Inflammatory macrophage treated with lipopolysaccharide for 4 hours (primary cell): ENCODE measurements around the gene URI1.
"Not testable (repeated sequence)": the region's sequence is repeated elsewhere in the genome, so short reads cannot be mapped to it uniquely, and the experiment has no call there.

Experiments
- DNase-seq: peaks from one replicate; pipeline ENCODE4 v3.0.0-alpha.2; 2020

Gene URI1

GRCh38 chr19:30028992-30029343, 86.9 kb downstream of the URI1 start:
- DNase-seq = no peak

GRCh38 chr19:30029721-30030510, 87.9 kb downstream of the URI1 start:
- no peak for DNase-seq

- no peak for DNase-seq
These were observed 92.3 kb downstream of the URI1 start for GRCh38 chr19:30034321-30034720.

- no peak for DNase-seq
These were observed 94.4 kb downstream of the URI1 start for GRCh38 chr19:30036154-30037129.

- no peak for DNase-seq
These were observed 95.8 kb downstream of the URI1 start for GRCh38 chr19:30037835-30038234.

GRCh38 chr19:30041931-30042330, 99.9 kb downstream of the URI1 start:
- not testable (repeated sequence) for DNase-seq

GRCh38 chr19:30043008-30043407, 101.0 kb downstream of the URI1 start:
- DNase-seq = peak; percentile 17

- no peak for DNase-seq
These were observed 102.5 kb downstream of the URI1 start for GRCh38 chr19:30044273-30045248.

- no peak for DNase-seq
These were observed 104.5 kb downstream of the URI1 start for GRCh38 chr19:30046522-30046921.

- DNase-seq = no peak
These were observed 105.4 kb downstream of the URI1 start for GRCh38 chr19:30047432-30047831.

- DNase-seq = no peak
These were observed 107.2 kb downstream of the URI1 start for GRCh38 chr19:30049226-30049625.

GRCh38 chr19:30049846-30050667, 108.0 kb downstream of the URI1 start:
- no peak for DNase-seq

GRCh38 chr19:30052122-30053075, 110.4 kb downstream of the URI1 start:
- DNase-seq = no peak

- no peak for DNase-seq
These were observed 111.5 kb downstream of the URI1 start for GRCh38 chr19:30053558-30053957.

- no peak for DNase-seq
These were observed 112.2 kb downstream of the URI1 start for GRCh38 chr19:30054210-30054609.

- DNase-seq = no peak
These were observed 114.5 kb downstream of the URI1 start for GRCh38 chr19:30056580-30056979.

GRCh38 chr19:30059741-30060457, 117.9 kb downstream of the URI1 start:
- DNase-seq = no peak

- no peak for DNase-seq
These were observed 118.6 kb downstream of the URI1 start for GRCh38 chr19:30060531-30061222.
